DND-41 (cell line): Measurements from ENCODE around the gene GCSH.

ENCODE experiments used
- ATAC-seq: fragments of 200-7000 bp; cut with Tn5 transposase; 3 replicates; pipeline ENCODE4 v1.9.1; 2021; ENCODE audit warnings: low read depth; ENCODE audit not compliant: insufficient read depth
- DNase-seq: peaks from one replicate; pipeline ENCODE4 v3.0.0-alpha.2; 2020
- H2AFZ ChIP-seq: 2 replicates; pipeline ENCODE4 v1.6.0; 2012; ENCODE audit warnings: low read depth, low read length
- H3K27ac ChIP-seq: 2 replicates; pipeline ENCODE4 v1.5.1; 2012; ENCODE audit warnings: low read length, inconsistent platforms
- H3K27me3 ChIP-seq: fragments of 200-600 bp; sonication (generic); 2 replicates; pipeline ENCODE4 v1.6.0; 2012; ENCODE audit warnings: low read length, mild to moderate bottlenecking, inconsistent platforms; ENCODE audit not compliant: insufficient read depth, poor library complexity
- H3K36me3 ChIP-seq: 2 replicates; pipeline ENCODE4 v1.5.1; 2012; ENCODE audit warnings: low read length, inconsistent platforms; ENCODE audit not compliant: insufficient read depth
- H3K4me1 ChIP-seq: 2 replicates; pipeline ENCODE4 v1.5.1; 2012; ENCODE audit warnings: mild to moderate bottlenecking, low read length; ENCODE audit not compliant: insufficient read depth
- H3K4me2 ChIP-seq: 2 replicates; pipeline ENCODE4 v1.6.0; 2012; ENCODE audit warnings: mild to moderate bottlenecking, moderate library complexity, low read length, inconsistent platforms; ENCODE audit not compliant: insufficient read depth
- H3K4me3 ChIP-seq, 2 experiments: fragments of 200-600 bp in 1 of 2; shearing (Covaris generic) in 1 of 2; 2 replicates each; pipeline ENCODE4 v1.5.1; 2012 to 2016; ENCODE audit warnings: inconsistent platforms in 2 of 2, low read length in 2 of 2, mild to moderate bottlenecking in 2 of 2, low read depth in 1 of 2, moderate library complexity in 1 of 2
- H3K79me2 ChIP-seq: 2 replicates; pipeline ENCODE4 v1.6.0; 2012; ENCODE audit warnings: low read length, inconsistent platforms; ENCODE audit not compliant: insufficient read depth
- H3K9ac ChIP-seq: 2 replicates; pipeline ENCODE4 v1.6.0; 2012; ENCODE audit warnings: low read depth, mild to moderate bottlenecking, inconsistent platforms, low read length, moderate library complexity
- H3K9me3 ChIP-seq: 2 replicates; pipeline ENCODE4 v1.5.1; 2012; ENCODE audit warnings: low read length, moderate library complexity, mild to moderate bottlenecking, inconsistent platforms; ENCODE audit not compliant: insufficient read depth, severe bottlenecking
- H4K20me1 ChIP-seq: 2 replicates; pipeline ENCODE4 v1.6.0; 2012; ENCODE audit warnings: low read length; ENCODE audit not compliant: insufficient read depth
- CTCF ChIP-seq: IDR thresholded peaks from 2 replicates; pipeline ENCODE4 v1.5.1; 2012; ENCODE audit warnings: borderline replicate concordance, low read length, moderate library complexity, mild to moderate bottlenecking; ENCODE audit not compliant: poor library complexity, severe bottlenecking; ENCODE audit errors: extremely low read depth
- EZH2 ChIP-seq: IDR thresholded peaks from 3 replicates; pipeline ENCODE4 v1.6.1; 2012; ENCODE audit warnings: borderline replicate concordance, low read depth, mild to moderate bottlenecking, moderate library complexity, low read length, inconsistent platforms; ENCODE audit not compliant: severe bottlenecking

GCSH gene

DNA sequence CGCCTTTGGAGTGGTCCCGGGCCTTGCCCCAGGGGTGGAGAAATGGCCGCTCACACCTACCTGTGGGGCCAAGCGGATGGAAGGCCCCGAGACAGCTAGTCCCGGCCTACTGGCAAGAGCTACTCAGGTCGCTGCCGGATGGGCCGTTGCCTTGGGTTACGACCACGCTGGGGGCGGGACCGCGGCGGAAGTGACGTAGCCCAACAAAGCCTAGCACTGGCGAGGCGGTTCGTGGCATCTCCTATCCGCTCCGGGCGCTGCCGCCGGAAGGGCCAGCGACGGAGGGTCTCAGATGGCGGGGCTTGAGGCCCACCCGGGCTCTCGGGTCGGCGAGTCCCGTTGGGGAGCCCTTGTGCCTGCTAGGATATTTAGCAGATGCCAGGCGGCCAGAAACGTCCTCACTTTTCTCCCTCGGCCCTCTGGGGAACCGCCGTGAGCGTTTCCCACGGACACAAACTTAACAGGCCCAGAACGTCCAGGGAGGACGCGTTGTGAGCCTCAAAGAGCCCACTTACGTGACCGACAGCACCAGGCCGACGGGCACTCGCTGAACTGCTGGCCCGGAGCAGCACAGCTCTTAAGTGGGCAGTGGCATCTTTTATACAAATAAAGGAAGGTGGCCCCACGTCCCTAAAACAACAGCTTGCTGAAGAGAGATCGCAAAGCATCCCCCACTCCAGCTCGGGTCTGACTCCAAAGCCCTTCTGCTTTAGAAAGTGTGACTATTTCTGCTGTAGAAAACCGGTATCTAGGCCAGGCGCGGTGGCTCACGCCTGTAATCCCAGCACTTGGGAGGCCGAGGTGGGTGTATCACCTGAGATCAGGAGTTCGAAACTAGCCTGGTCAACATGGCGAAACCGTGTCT lies 18.9 kb downstream of the GCSH start, which contains the start of gene C16orf46:
TSS of gene C16orf46 (minus strand) at position 163 of the 865 bp plus-strand sequence. CDS start 13,283 bp downstream, outside the sequence.
- Histone ChIP-seq H3K9me3 (no peaks in the 10 kb centered on the region), H3K4me1 (peaks cover 18% of the 10 kb centered on the region), H3K9ac (peak within 1 kb of the TSS; percentile 81), H2AFZ (peak within 1 kb of the TSS; percentile 93), H3K4me3 (peak within 1 kb of the TSS; percentile 53 to 80), H3K36me3 (no peaks in the 10 kb centered on the region), H3K4me2 (peak within 1 kb of the TSS; percentile 87), H4K20me1 (no peaks in the 10 kb centered on the region), H3K79me2 (no peaks in the 10 kb centered on the region), H3K27ac (peak within 1 kb of the TSS; percentile 89), H3K27me3 (no peaks in the 10 kb centered on the region)
- TF ChIP-seq EZH2 (no peak), CTCF (no peak)
- DNase-seq (peak; percentile 97), ATAC-seq (peak; percentile 89)

DNA sequence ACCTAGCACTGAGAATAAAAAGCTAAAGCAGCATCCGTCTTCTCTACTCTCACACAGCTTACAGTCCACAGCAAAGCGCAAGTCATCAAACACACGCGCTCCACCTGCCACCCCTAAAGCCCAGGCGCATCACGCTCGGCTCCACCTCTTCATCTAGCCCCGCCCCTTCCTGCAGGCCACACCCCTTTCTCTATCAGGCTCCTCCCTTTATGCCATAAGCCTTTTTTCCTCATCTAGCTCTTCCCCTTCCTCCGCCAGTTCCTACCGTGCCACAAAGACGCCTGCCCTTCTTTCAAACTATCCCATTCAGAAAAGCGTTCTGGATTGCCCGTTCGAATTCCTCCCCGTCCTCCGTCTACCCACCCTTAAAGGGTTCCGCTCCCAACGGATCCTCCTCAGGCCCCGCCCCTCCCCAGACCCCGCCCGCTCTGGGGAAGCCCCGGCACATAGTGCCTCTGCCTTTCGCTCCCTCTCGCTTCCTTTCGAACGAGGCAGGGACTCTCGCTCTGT lies 19.6 kb downstream of the GCSH start:
- H3K9me3 ChIP-seq: no peaks in the 10 kb centered on the region
- H3K79me2 ChIP-seq: no peaks in the 10 kb centered on the region
- DNase-seq (peak; percentile 89), ATAC-seq (peak; percentile 84)
- H3K4me3 ChIP-seq: peak overlapping the region; percentile 53 to 80
- H3K4me2 ChIP-seq: peak overlapping the region; percentile 87
- peak overlapping the region; percentile 93 for H2AFZ ChIP-seq
- no peaks in the 10 kb centered on the region for H3K36me3 ChIP-seq
- TF ChIP-seq EZH2: no peak
- TF ChIP-seq CTCF: no peak
- peak overlapping the region; percentile 89 for H3K27ac ChIP-seq
- H3K9ac ChIP-seq: peak overlapping the region; percentile 81
- peaks cover 18% of the 10 kb centered on the region for H3K4me1 ChIP-seq
- H4K20me1 ChIP-seq: no peaks in the 10 kb centered on the region
- no peaks in the 10 kb centered on the region for H3K27me3 ChIP-seq

GRCh38 chr16:81073560-81074330 lies 22.4 kb downstream of the GCSH start:
- TF ChIP-seq EZH2 (no peak), CTCF (no peak)
- H3K36me3 ChIP-seq: no peaks in the 10 kb centered on the region
- no peaks in the 10 kb centered on the region for H3K9me3 ChIP-seq
- no peaks in the 10 kb centered on the region for H3K79me2 ChIP-seq
- H2AFZ ChIP-seq: no peak overlapping the region
- H3K4me1 ChIP-seq: peaks cover 18% of the 10 kb centered on the region
- no peaks in the 10 kb centered on the region for H4K20me1 ChIP-seq
- no peak overlapping the region for H3K4me2 ChIP-seq
- no peak overlapping the region for H3K27ac ChIP-seq
- DNase-seq: no peak
- no peak for ATAC-seq
- H3K4me3 ChIP-seq: no peak overlapping the region
- H3K9ac ChIP-seq: no peak overlapping the region
- H3K27me3 ChIP-seq: no peaks in the 10 kb centered on the region
